ENCODE data around the gene PDZK1. TPM values are rescaled to one million over a fixed set of nuclear protein-coding genes. Genes with fewer than 3 reads are reported as not detected.
"Not testable (repeated sequence)": the region's sequence is repeated elsewhere in the genome, so short reads cannot be mapped to it uniquely, and the experiment has no call there.

PDZK1 gene
- total RNA-seq, 1 experiment from 2014 or later = 0.27 TPM

- no peaks in the 10 kb centered on the region for H4K20me1 ChIP-seq (ENCODE audit: insufficient read depth)
- intact Hi-C loops (cut with micrococcal nuclease) = no loop called here
- no peaks in the 10 kb centered on the region for H3K79me2 ChIP-seq (ENCODE audit: insufficient read depth, low read length)
- no peak for DNase-seq (ENCODE audit: low read depth, low spot score)
- no TSS peak for BruUV-seq (replicated peaks)
- H3K27ac ChIP-seq (ENCODE audit: low read depth, low read length) = no peak overlapping the region
- RAD21 ChIA-PET (ENCODE audit: low non-redundant PET in 1 of 2, low total read pairs in 2 of 2, uncharacterized antibody in 2 of 2, unreplicated experiment in 2 of 2) = no interaction called here
- POLR2A ChIA-PET = no interaction called here
- H2AFZ ChIP-seq (ENCODE audit: low read depth, low read length, poor library complexity, severe bottlenecking) = no peak overlapping the region
- TF ChIP-seq EGR1 (IDR thresholded peaks at IDR 0.05; ENCODE audit: low read depth) (no peak), POLR2AphosphoS5 (IDR thresholded peaks at IDR 0.05; ENCODE audit: low read depth, low read length) (no peak), YY1 (IDR thresholded peaks at IDR 0.05; ENCODE audit: extremely low read depth, insufficient replicate concordance, low read depth, low read length) (no peak), POLR2A (IDR thresholded peaks at IDR 0.05; ENCODE audit: borderline replicate concordance, extremely low read depth, insufficient read depth, insufficient read length) (no peak), REST (IDR thresholded peaks at IDR 0.05; ENCODE audit: low read depth) (no peak), SIN3A (IDR thresholded peaks at IDR 0.05; ENCODE audit: low read depth) (no peak), EZH2phosphoT487 (IDR thresholded peaks at IDR 0.05; ENCODE audit: borderline replicate concordance) (no peak), CBX3 (IDR thresholded peaks at IDR 0.05; ENCODE audit: low read depth) (no peak), EZH2 (IDR thresholded peaks at IDR 0.05) (no peak), SRF (IDR thresholded peaks at IDR 0.05; ENCODE audit: low read depth) (no peak), SP1 (IDR thresholded peaks at IDR 0.05; ENCODE audit: low read depth) (no peak), RAD21 (IDR thresholded peaks at IDR 0.05; ENCODE audit: low read depth) (no peak)
- TF ChIP-seq, protein P1, sequence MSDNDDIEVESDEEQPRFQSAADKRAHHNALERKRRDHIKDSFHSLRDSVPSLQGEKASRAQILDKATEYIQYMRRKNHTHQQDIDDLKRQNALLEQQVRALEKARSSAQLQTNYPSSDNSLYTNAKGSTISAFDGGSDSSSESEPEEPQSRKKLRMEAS (IDR thresholded peaks at IDR 0.05) = no peak
- TF ChIP-seq, protein P2, sequence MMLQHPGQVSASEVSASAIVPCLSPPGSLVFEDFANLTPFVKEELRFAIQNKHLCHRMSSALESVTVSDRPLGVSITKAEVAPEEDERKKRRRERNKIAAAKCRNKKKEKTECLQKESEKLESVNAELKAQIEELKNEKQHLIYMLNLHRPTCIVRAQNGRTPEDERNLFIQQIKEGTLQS (IDR thresholded peaks at IDR 0.05) = no peak
- TF ChIP-seq, protein P3, sequence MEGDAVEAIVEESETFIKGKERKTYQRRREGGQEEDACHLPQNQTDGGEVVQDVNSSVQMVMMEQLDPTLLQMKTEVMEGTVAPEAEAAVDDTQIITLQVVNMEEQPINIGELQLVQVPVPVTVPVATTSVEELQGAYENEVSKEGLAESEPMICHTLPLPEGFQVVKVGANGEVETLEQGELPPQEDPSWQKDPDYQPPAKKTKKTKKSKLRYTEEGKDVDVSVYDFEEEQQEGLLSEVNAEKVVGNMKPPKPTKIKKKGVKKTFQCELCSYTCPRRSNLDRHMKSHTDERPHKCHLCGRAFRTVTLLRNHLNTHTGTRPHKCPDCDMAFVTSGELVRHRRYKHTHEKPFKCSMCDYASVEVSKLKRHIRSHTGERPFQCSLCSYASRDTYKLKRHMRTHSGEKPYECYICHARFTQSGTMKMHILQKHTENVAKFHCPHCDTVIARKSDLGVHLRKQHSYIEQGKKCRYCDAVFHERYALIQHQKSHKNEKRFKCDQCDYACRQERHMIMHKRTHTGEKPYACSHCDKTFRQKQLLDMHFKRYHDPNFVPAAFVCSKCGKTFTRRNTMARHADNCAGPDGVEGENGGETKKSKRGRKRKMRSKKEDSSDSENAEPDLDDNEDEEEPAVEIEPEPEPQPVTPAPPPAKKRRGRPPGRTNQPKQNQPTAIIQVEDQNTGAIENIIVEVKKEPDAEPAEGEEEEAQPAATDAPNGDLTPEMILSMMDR (IDR thresholded peaks at IDR 0.05 in 2 of 3, conservative IDR thresholded peaks at IDR 0.05 in 1 of 3; ENCODE audit: borderline replicate concordance in 1 of 3, insufficient read depth in 1 of 3, low read depth in 2 of 3, low read length in 2 of 3) = no peak
- CTCF ChIA-PET = no interaction called here
- no peaks in the 10 kb centered on the region for H3K9me3 ChIP-seq (ENCODE audit: control insufficient read depth in 1 of 2, insufficient read depth in 1 of 2, low read depth in 1 of 2, low read length in 2 of 2)
- no peaks in the 10 kb centered on the region for H3K27me3 ChIP-seq (ENCODE audit: insufficient read depth, low read length)
- no peak for ATAC-seq
- no peak overlapping the region for H3K9ac ChIP-seq (ENCODE audit: low read length)
- H3K4me3 ChIP-seq (replicated peaks in 1 of 2; ENCODE audit: low read depth in 1 of 2, low read length in 2 of 2) = no peak overlapping the region
- H3K9me2 ChIP-seq (ENCODE audit: insufficient read depth) = no peaks in the 10 kb centered on the region
- no peak overlapping the region for H3K4me2 ChIP-seq (ENCODE audit: low read length)
- H3K36me3 ChIP-seq (ENCODE audit: control insufficient read depth in 1 of 2, insufficient read depth in 2 of 2, low read length in 2 of 2) = no peaks in the 10 kb centered on the region
- no peaks in the 10 kb centered on the region for H3K4me1 ChIP-seq (ENCODE audit: control insufficient read depth in 1 of 2, insufficient read depth in 2 of 2, low read length in 2 of 2)
These were observed 18.8 kb downstream of the PDZK1 start for GRCh38 chr1:145688328-145688727.

- BruUV-seq (replicated peaks); DNase-seq (ENCODE audit: low read depth, low spot score); RAD21 ChIA-PET (ENCODE audit: low non-redundant PET in 1 of 2, low total read pairs in 2 of 2, uncharacterized antibody in 2 of 2, unreplicated experiment in 2 of 2); H3K4me2 ChIP-seq (ENCODE audit: low read length); H3K4me3 ChIP-seq (replicated peaks in 1 of 2; ENCODE audit: low read depth in 1 of 2, low read length in 2 of 2); ATAC-seq; H3K27me3 ChIP-seq (ENCODE audit: insufficient read depth, low read length); H2AFZ ChIP-seq (ENCODE audit: low read depth, low read length, poor library complexity, severe bottlenecking); H3K9ac ChIP-seq (ENCODE audit: low read length); POLR2A ChIA-PET; H3K9me3 ChIP-seq (ENCODE audit: control insufficient read depth in 1 of 2, insufficient read depth in 1 of 2, low read depth in 1 of 2, low read length in 2 of 2); H3K27ac ChIP-seq (ENCODE audit: low read depth, low read length); H3K9me2 ChIP-seq (ENCODE audit: insufficient read depth); H3K36me3 ChIP-seq (ENCODE audit: control insufficient read depth in 1 of 2, insufficient read depth in 2 of 2, low read length in 2 of 2); CTCF ChIA-PET; intact Hi-C loops (cut with micrococcal nuclease); H3K4me1 ChIP-seq (ENCODE audit: control insufficient read depth in 1 of 2, insufficient read depth in 2 of 2, low read length in 2 of 2); H4K20me1 ChIP-seq (ENCODE audit: insufficient read depth); H3K79me2 ChIP-seq (ENCODE audit: insufficient read depth, low read length): not testable (repeated sequence)
These were observed 21.1 kb downstream of the PDZK1 start for GRCh38 chr1:145686078-145686477.
